ENCODE measurements around the gene SERAC1. TPM values are rescaled to one million over a fixed set of nuclear protein-coding genes. Genes with fewer than 3 reads are reported as not detected.
A peak's percentile ranks its signal among the peaks of the same experiment; 100 is the strongest.
"Not testable (repeated sequence)": the region's sequence is repeated elsewhere in the genome, so short reads cannot be mapped to it uniquely, and the experiment has no call there.

The SERAC1 gene
- 1 to 10 TPM; 2.6 to 5.6 (median 3.6) TPM for polyA plus RNA-seq

- peak within 1 kb of the TSS; percentile 45 for H3K27ac ChIP-seq (ENCODE audit: low read depth, low read length)
- WGBS, 3 donors, result 1 to 2% (median 1%) methylated on average over 20 to 29 of the region's 29 CpGs
Observed at GRCh38 chr6:158168040-158168289, at the start of gene SERAC1. TSS of gene SERAC1 (minus strand) at chr6:158168262. CDS start at chr6:158158363, 9,899 bp downstream.

DNA sequence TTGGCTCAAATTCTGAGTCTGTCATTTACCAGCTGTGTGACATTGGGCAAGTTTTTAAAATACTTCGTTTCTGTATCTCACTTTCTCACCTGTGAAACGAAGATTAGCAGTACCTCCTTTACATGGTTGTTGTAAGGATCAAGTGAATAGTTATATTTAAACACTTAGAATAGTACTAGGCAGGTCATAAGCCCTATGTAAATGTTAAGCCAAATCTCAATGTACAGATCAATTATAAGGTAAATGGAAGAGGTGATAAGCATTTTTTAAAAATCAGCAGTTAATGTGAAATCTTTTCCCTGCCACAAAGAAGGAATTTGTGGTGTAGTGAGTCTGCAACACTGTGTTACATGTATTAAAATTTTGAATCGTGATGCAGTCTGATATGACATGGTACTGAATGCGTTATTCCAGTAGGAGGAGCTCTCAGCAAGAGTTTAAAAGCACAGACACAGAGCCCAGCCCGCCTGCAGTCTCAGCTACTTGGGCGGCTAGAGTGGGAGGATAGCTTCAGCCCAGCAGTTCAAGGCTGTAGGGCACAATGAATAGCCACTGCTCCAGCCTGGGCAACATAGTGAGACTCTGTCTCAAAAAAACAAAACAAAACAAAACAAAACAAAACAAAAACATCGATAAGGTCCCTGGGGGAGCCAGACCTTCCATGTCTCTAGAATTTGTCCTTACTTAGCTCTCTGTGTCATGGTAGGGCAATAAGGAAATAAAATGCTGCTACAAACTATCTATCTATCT, 46.0 kb upstream of the SERAC1 start:
- 11 to 21% (median 15%) methylated on average over 7 of the region's 7 CpGs for WGBS, 3 donors
- H3K27ac ChIP-seq (ENCODE audit: low read depth, low read length), result no peak overlapping the region

GRCh38 chr6:158211273-158212055, 43.4 kb upstream of the SERAC1 start:
- H3K27ac ChIP-seq (ENCODE audit: low read depth, low read length), result no peak overlapping the region
- 85 to 96% (median 93%) methylated on average over 3 of the region's 3 CpGs for WGBS, 3 donors

DNA sequence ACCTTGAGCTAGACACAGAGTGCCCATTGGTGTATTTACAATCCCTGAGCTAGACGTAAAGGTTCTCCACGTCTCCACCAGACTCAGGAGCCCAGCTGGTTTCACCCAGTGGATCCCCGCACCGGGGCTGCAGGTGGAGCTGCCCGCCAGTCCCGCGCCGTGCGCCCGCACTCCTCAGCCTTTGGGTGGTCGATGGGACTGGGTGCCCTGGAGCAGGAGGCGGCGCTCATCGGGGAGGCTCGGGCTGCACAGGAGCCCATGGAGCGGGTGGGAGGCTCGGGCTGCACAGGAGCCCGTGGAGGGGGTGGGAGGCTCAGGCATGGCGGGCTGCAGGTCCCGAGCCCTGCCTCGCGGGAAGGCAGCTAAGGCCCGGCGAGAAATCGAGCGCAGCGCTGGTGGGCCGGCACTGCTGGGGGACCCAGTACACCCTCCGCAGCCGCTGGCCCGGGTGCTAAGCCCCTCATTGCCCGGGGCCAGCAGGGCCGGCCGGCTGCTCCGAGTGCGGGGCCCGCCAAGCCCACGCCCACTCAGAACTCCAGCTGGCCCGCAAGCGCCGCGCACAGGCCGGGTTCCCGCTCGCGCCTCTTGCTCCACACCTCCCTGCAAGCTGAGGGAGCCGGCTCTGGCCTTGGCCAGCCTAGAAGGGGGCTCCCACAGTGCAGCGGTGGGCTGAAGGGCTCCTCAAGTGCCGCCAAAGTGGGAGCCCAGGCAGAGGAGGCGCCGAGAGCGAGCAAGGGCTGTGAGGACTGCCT, 41.7 kb upstream of the SERAC1 start:
- WGBS, 3 donors, result 71 to 98% (median 96%) methylated on average over 13 to 44 of the region's 52 CpGs
- not testable (repeated sequence) for H3K27ac ChIP-seq (ENCODE audit: low read depth, low read length)

GRCh38 chr6:158208226-158209030, 40.4 kb upstream of the SERAC1 start:
- H3K27ac ChIP-seq (ENCODE audit: low read depth, low read length), result not testable (repeated sequence)
- WGBS, 3 donors, result 68 to 84% (median 76%) methylated on average over 20 of the region's 20 CpGs

GRCh38 chr6:158207422-158207788, 39.3 kb upstream of the SERAC1 start:
- H3K27ac ChIP-seq (ENCODE audit: low read depth, low read length), result no peak overlapping the region
- WGBS, 3 donors, result 69 to 85% (median 71%) methylated on average over 3 of the region's 3 CpGs

DNA sequence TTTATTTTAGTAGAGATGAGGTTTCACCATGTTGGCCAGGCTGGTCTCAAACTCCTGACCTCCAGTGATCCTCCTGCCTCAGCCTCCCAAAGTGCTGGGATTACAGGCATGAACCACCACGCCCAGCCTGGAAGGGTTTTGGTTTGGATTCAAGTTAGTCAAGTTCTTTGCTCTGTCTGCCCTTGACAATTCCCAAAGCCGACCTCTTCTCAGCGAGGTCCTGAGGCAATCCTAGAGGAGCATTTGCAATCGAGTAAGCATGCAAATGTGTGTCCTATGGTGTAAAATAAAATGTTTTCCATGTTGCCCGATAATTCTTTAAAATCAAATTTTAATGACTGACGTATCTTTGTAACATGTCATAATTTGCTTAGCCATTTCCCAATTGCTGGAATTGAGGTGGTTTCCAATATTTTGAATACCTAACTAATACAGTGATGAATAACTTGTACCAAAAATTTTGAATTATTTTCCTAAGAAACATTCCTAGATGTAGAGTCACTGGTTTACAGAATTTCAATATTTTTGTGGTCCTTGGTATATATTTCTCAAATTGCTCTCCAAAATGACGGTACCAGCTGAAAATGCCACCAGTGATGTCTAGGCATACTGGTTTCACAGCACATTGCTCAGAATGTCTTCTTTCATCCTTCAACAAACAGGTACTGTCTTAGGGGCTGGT, 38.8 kb upstream of the SERAC1 start:
- 87 to 95% (median 94%) methylated on average over 7 of the region's 7 CpGs for WGBS, 3 donors

GRCh38 chr6:158205169-158205944, 37.3 kb upstream of the SERAC1 start:
- 47 to 73% (median 72%) methylated on average over 13 of the region's 13 CpGs for WGBS, 3 donors
- H3K27ac ChIP-seq (ENCODE audit: low read depth, low read length), result no peak overlapping the region

More for the DNA sequence above, 38.8 kb upstream of the SERAC1 start:
- H3K27ac ChIP-seq (ENCODE audit: low read depth, low read length), result no peak overlapping the region

DNA sequence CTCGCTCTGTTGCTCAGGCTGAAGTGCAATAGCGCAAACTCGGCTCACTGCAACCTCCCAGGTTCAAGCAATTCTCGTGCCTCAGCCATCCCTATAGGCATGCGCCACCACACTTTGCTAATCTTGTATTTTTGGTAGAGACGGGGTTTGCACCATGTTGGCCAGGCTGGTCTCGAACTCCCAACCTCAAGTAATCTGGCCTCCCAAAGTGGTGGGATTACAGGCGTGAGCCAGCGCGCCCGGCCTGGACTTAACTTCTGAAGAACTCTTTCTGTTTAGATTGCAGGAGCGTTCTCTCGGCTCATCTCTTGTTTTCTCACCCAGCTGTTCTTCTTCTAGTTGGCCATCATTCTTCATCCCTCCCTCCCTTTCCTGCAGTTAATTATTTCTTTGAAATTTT, 30.4 kb upstream of the SERAC1 start:
- 88 to 89% (median 88%) methylated on average over 13 of the region's 13 CpGs for WGBS, 3 donors

GRCh38 chr6:158194487-158195280, 26.6 kb upstream of the SERAC1 start:
- H3K27ac ChIP-seq (ENCODE audit: low read depth, low read length), result no peak overlapping the region
- whole genome bisulfite sequencing, 3 donors, result 42 to 91% (median 90%) methylated on average over 4 of the region's 4 CpGs

More for the DNA sequence above, 30.4 kb upstream of the SERAC1 start:
- H3K27ac ChIP-seq (ENCODE audit: low read depth, low read length), result no peak overlapping the region

DNA sequence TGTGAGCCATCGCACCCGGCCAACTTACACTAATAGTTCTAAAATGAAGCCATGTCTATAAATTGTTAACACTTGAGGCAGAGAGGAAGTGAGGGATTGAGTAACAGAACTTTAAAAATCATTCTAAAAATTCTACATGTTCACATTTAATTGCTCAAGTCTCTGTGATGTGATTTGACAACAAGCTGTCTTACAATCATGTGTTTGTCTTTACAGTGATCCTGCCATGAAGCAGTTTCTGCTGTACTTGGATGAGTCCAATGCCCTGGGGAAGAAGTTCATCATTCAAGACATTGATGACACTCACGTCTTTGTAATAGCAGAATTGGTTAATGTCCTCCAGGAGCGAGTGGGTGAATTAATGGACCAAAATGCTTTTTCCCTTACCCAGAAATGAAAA, 23.7 kb upstream of the SERAC1 start:
- 91 to 96% (median 94%) methylated on average over 4 of the region's 4 CpGs for WGBS, 3 donors
- H3K27ac ChIP-seq (ENCODE audit: low read depth, low read length), result no peak overlapping the region

GRCh38 chr6:158191032-158191431, 23.0 kb upstream of the SERAC1 start:
- no peak overlapping the region for H3K27ac ChIP-seq (ENCODE audit: low read depth, low read length)
- 33 to 93% (median 92%) methylated on average over 1 of the region's 1 CpG for WGBS, 3 donors

DNA sequence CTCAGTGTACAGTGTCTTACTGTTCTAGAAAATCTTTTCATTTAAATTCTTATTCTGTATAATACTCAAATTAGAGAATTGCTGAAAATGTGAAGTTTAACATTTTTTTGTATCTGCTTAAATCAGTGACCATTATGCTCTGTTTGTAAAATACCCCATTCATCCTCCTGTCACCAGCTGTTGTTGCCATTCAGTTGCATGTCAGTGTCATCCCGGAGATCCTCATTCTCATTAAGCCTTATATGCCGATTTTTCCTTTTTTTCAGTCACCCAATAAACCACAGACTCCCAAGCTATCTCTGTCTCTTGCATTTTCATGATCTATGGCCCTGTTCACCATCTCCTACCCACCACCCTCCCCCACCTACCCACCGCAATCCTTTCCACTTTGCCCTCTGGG, 20.5 kb upstream of the SERAC1 start:
- 95 to 97% (median 96%) methylated on average over 3 of the region's 3 CpGs for WGBS, 3 donors
- no peak overlapping the region for H3K27ac ChIP-seq (ENCODE audit: low read depth, low read length)

- no peak overlapping the region for H3K27ac ChIP-seq (ENCODE audit: low read depth, low read length)
- 86 to 87% (median 87%) methylated on average over 8 of the region's 8 CpGs for WGBS, 3 donors
Observed at GRCh38 chr6:158185729-158186456, 17.8 kb upstream of the SERAC1 start.

DNA sequence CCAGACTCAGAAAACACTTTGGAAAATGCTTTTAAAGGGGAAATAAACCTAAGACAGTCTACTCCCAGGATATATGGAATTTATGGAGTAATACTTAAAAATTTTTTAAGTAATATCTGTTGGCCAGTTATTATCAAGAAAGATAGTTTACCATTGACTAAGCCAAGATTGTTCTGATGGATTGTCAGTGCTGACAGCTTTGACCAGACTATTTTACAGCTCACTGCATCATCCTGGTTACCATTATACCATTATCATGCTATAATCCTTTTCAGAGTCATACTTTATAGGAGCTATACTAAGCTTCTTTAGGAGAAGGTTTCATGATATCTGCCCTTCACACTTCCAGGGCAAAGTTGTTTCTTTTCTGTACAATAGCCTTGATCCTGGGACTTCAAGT, 16.5 kb upstream of the SERAC1 start:
- no peak overlapping the region for H3K27ac ChIP-seq (ENCODE audit: low read depth, low read length)

All from adipose tissue (tissue), 3 donors.